Measurements from ENCODE around the gene SRBD1. TPM values are rescaled to one million over a fixed set of nuclear protein-coding genes. Genes with fewer than 3 reads are reported as not detected.

Gene SRBD1
- total RNA-seq, 3 donors from 2014 or later, result 21.1 to 30.2 (median 21.9) TPM

DNA sequence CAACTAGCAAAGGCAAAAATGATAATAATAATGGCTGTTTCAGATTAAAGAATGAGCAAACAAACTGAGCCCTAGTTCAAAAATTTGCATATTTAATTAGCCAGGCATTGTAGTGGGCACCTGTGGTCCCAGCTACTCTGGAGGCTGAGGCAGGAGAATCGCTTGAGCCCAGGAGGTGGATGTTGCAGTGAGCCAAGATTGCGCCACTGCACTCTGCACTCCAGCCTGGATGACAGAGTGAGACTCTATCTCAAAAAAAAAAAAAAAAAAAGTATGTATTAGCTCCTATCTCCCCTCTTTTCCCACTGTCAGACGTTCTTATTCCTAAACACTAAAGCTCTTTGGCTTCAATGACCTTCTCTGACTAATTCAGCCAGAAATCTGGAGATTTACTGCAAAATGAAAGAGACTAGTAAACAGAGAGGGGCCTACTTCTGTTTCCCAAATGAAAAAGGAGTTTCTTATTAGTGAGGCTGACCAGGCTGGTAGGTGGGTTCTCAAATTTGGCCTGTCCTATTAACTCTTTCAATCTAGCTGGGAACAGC, 3.9 kb upstream of the SRBD1 start:
- H3K4me1 ChIP-seq, result no peaks in the 10 kb centered on the region
- no peak overlapping the region for H3K27ac ChIP-seq
- intact Hi-C loops (cut with DNase I; ENCODE audit: low total_unique reads), result no loop called here
- H3K36me3 ChIP-seq, result no peaks in the 10 kb centered on the region
- DNase-seq (ENCODE audit: low spot score in 2 of 2), result no peak
- no peak overlapping the region for H3K4me3 ChIP-seq
- H3K27me3 ChIP-seq, result no peaks in the 10 kb centered on the region
- TF ChIP-seq POLR2AphosphoS5 (IDR thresholded peaks at IDR 0.05), result no peak
- TF ChIP-seq CTCF (IDR thresholded peaks at IDR 0.05), result no peak
- TF ChIP-seq POLR2A (IDR thresholded peaks at IDR 0.05), result no peak
- H3K9me3 ChIP-seq, result no peaks in the 10 kb centered on the region

DNA sequence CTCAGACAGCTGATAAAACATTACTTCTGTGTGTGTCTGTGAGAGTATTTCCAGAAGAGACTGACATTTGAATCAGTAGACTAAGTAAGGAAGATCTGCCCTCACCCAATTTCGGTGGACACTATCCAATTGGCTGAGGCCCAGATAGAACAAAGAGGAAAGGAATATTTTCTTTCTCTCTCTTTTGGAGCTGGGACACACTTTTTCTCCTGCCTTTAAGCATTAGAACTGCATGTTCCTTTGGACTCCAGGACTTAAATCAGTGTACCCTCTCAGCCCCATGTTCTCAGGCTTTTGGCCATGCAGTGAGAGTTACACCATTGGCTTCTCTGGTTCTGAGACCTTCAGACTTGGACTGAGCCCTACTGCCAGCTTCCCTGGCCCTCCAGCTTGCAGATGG, 3.3 kb upstream of the SRBD1 start:
- H3K4me1 ChIP-seq, result no peaks in the 10 kb centered on the region
- no peaks in the 10 kb centered on the region for H3K9me3 ChIP-seq
- TF ChIP-seq POLR2A (IDR thresholded peaks at IDR 0.05) (no peak), POLR2AphosphoS5 (IDR thresholded peaks at IDR 0.05) (no peak), CTCF (IDR thresholded peaks at IDR 0.05) (no peak)
- H3K36me3 ChIP-seq, result no peaks in the 10 kb centered on the region
- H3K27ac ChIP-seq, result peak overlapping the region in 1 of 2 donors; percentile 14
- peak in 1 of 2 donors; percentile 32 for DNase-seq (ENCODE audit: low spot score in 2 of 2)
- intact Hi-C loops (cut with DNase I; ENCODE audit: low total_unique reads), result no loop called here
- no peaks in the 10 kb centered on the region for H3K27me3 ChIP-seq
- H3K4me3 ChIP-seq, result no peak overlapping the region

GRCh38 chr2:45612731-45613130, 1.7 kb upstream of the SRBD1 start:
- TF ChIP-seq POLR2A (IDR thresholded peaks at IDR 0.05) (no peak), CTCF (IDR thresholded peaks at IDR 0.05) (no peak), POLR2AphosphoS5 (IDR thresholded peaks at IDR 0.05) (no peak)
- Histone ChIP-seq H3K27ac (no peak overlapping the region), H3K4me1 (no peaks in the 10 kb centered on the region), H3K27me3 (no peaks in the 10 kb centered on the region), H3K9me3 (no peaks in the 10 kb centered on the region), H3K4me3 (no peak overlapping the region), H3K36me3 (no peaks in the 10 kb centered on the region)
- DNase-seq (ENCODE audit: low spot score in 2 of 2), result no peak
- intact Hi-C loops (cut with DNase I; ENCODE audit: low total_unique reads), result no loop called here

DNA sequence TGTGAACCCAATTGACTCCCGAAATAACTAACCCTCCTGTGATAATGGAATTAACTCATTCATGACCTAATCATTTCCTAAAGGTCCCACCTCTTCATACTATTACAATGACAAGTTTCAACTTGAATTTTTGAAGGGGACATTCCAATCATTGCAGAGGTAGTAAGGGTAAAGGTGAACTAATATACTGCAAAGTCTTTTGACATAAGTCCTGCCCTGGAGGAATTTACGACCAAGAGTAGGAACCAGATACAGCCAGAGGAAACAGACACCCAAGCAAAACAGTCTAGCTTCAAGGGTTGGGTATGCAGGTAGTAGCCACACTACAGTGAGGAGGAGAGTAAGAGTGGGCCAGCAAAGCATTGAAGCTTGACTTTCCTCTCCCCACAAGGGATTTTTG, 1.2 kb upstream of the SRBD1 start:
- no peak for TF ChIP-seq POLR2AphosphoS5 (IDR thresholded peaks at IDR 0.05)
- no peak for TF ChIP-seq POLR2A (IDR thresholded peaks at IDR 0.05)
- no peaks in the 10 kb centered on the region for H3K27me3 ChIP-seq
- no peaks in the 10 kb centered on the region for H3K36me3 ChIP-seq
- H3K4me3 ChIP-seq, result no peak overlapping the region
- DNase-seq (ENCODE audit: low spot score in 2 of 2), result no peak
- H3K27ac ChIP-seq, result no peak overlapping the region
- intact Hi-C loops (cut with DNase I; ENCODE audit: low total_unique reads), result no loop called here
- no peaks in the 10 kb centered on the region for H3K4me1 ChIP-seq
- H3K9me3 ChIP-seq, result no peaks in the 10 kb centered on the region

DNA sequence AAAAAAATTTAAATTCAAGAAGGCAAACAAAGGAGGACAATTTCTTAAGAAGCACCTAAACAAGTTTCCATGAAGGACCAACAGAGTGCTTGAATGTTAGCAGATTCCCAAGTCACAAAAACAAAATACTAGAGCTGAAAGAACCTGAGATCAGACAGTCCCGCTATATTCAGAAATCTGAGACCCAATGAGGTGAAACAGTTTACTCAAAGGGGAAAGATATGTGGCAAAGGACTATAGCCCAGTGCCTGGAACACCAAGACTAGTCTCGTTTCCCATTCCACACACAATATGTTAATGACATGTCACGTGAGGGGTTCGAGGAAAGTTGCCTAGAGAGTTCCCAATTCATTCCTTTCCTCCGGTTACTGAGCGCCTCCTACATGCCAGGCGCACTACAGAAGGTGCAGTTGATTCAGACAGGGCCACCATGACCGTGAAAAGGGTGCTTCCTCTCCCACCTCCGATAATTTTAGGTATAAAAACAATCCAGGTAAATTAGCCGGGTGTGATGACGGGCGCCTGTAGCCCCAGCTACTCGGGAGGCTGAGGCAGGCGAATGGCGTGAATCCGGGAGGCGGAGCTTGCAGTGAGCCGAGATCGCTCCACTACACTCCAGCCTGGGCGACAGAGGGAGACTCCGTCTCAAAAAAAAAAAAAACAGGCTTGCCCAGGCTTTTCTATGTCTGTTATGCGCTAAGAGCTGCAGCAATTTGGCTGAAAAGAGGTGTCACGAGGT, 617 bp downstream of the SRBD1 start:
- Histone ChIP-seq H3K4me1 (no peaks in the 10 kb centered on the region), H3K4me3 (peak overlapping the region; percentile 72 to 86 (median 77)), H3K27me3 (no peaks in the 10 kb centered on the region), H3K27ac (peak overlapping the region; percentile 83 to 85), H3K36me3 (no peaks in the 10 kb centered on the region), H3K9me3 (no peaks in the 10 kb centered on the region)
- intact Hi-C loops (cut with DNase I; ENCODE audit: low total_unique reads), result no loop called here
- TF ChIP-seq POLR2AphosphoS5 (IDR thresholded peaks at IDR 0.05) (peak in 1 of 3 donors; percentile 8), POLR2A (IDR thresholded peaks at IDR 0.05) (no peak), CTCF (IDR thresholded peaks at IDR 0.05) (peak in 1 of 3 donors; percentile 8)
- peak in 1 of 2 donors; percentile 27 for DNase-seq (ENCODE audit: low spot score in 2 of 2)

Data from breast epithelium (tissue), 4 donors.